ENCODE results near the gene AGAP5. TPM values are rescaled to one million over a fixed set of nuclear protein-coding genes. Genes with fewer than 3 reads are reported as not detected.

The AGAP5 gene
- total and polyA plus RNA-seq, 9 of the 15 experiments (the other 6 are each of a cell fraction or from before 2014, with no cell fraction given) = 0.32 to 7.5 (median 5.3) TPM

DNA sequence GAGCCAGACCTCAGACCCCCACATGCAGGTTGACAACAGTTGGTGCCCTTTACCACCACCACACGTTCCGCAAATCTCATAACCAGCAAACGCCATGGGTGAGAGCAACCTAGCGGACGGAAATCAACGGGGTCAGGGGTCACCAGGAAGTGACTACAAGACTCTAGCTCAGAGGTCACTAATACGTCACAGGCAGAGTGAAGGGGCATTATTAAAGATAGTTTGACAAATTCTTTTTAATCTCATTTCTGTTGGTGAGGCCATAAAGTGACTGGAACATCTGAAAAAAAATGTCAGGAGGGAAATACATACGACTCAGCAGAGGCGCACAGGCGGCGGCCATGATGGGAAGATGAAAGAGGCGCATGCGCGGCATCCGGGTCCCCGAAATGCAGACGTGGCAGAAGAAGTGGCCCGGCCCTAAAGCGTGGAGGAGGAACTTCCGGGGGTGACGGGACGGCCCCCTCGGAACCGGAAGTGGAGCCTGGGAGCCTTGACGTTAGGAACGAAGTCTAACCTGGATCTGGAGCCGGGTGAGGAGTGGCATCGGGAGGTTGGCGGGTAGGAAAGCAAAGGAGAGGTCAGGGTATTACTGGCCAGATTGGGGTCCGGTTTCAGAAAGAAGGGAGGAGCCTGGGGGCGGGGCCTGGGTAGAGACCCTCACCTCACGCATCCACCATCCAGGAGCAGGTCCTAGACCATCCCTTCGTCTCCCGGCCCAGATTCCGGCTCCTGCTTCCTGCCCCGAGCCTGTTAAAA is 46.2 kb upstream of the AGAP5 start, which contains the start of gene SEC24C (continued):
- TF ChIP-seq, protein P1, sequence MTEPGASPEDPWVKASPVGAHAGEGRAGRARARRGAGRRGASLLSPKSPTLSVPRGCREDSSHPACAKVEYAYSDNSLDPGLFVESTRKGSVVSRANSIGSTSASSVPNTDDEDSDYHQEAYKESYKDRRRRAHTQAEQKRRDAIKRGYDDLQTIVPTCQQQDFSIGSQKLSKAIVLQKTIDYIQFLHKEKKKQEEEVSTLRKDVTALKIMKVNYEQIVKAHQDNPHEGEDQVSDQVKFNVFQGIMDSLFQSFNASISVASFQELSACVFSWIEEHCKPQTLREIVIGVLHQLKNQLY (CRISPR knock-in tag; conservative IDR thresholded peaks at IDR 0.05) = no peak
- TF ChIP-seq HDAC8 (tag; IDR thresholded peaks at IDR 0.05) = no peak; the same call in 1 of the 2 replicates
- peak; percentile 96 for TF ChIP-seq MTA3 (IDR thresholded peaks at IDR 0.05; ENCODE audit: borderline replicate concordance)
- no peak for TF ChIP-seq ZFP36 (IDR thresholded peaks at IDR 0.05; ENCODE audit: low read depth, low read length, partially characterized antibody)
- peak; percentile 60; the same call in 1 of the 2 replicates for TF ChIP-seq KLF1 (tag; IDR thresholded peaks at IDR 0.05)
- peak; percentile 100 for TF ChIP-seq EP400 (IDR thresholded peaks at IDR 0.05)
- no peak for TF ChIP-seq ZNF311 (CRISPR knock-in tag; IDR thresholded peaks at IDR 0.05)
- TF ChIP-seq CSDE1 (IDR thresholded peaks at IDR 0.05) = peak in 1 of 2 experiments; percentile 85; a peak in 2 of 4 replicates
- TF ChIP-seq BACH1 (tag; IDR thresholded peaks at IDR 0.05) = peak; percentile 45; the same call in 1 of the 2 replicates
- TF ChIP-seq, protein P2, sequence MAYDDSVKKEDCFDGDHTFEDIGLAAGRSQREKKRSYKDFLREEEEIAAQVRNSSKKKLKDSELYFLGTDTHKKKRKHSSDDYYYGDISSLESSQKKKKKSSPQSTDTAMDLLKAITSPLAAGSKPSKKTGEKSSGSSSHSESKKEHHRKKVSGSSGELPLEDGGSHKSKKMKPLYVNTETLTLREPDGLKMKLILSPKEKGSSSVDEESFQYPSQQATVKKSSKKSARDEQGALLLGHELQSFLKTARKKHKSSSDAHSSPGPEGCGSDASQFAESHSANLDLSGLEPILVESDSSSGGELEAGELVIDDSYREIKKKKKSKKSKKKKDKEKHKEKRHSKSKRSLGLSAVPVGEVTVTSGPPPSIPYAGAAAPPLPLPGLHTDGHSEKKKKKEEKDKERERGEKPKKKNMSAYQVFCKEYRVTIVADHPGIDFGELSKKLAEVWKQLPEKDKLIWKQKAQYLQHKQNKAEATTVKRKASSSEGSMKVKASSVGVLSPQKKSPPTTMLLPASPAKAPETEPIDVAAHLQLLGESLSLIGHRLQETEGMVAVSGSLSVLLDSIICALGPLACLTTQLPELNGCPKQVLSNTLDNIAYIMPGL (CRISPR knock-in tag; IDR thresholded peaks at IDR 0.05) = no peak; the same call in 1 of the 2 replicates
- TF ChIP-seq ZNF584 (CRISPR knock-in tag; IDR thresholded peaks at IDR 0.05; ENCODE audit: low read depth) = peak; percentile 84
- TF ChIP-seq, protein P3, sequence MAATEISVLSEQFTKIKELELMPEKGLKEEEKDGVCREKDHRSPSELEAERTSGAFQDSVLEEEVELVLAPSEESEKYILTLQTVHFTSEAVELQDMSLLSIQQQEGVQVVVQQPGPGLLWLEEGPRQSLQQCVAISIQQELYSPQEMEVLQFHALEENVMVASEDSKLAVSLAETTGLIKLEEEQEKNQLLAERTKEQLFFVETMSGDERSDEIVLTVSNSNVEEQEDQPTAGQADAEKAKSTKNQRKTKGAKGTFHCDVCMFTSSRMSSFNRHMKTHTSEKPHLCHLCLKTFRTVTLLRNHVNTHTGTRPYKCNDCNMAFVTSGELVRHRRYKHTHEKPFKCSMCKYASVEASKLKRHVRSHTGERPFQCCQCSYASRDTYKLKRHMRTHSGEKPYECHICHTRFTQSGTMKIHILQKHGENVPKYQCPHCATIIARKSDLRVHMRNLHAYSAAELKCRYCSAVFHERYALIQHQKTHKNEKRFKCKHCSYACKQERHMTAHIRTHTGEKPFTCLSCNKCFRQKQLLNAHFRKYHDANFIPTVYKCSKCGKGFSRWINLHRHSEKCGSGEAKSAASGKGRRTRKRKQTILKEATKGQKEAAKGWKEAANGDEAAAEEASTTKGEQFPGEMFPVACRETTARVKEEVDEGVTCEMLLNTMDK (IDR thresholded peaks at IDR 0.05; ENCODE audit: borderline replicate concordance, insufficient read depth, low read depth, low read length, poor library complexity, severe bottlenecking) = no peak
- no peak for TF ChIP-seq ZNF347 (CRISPR knock-in tag; IDR thresholded peaks at IDR 0.05; ENCODE audit: low read depth)
- no peak for TF ChIP-seq UBTF (IDR thresholded peaks at IDR 0.05; ENCODE audit: borderline replicate concordance in 1 of 2, low read depth in 2 of 2, low read length in 2 of 2)
- TF ChIP-seq, protein P4, sequence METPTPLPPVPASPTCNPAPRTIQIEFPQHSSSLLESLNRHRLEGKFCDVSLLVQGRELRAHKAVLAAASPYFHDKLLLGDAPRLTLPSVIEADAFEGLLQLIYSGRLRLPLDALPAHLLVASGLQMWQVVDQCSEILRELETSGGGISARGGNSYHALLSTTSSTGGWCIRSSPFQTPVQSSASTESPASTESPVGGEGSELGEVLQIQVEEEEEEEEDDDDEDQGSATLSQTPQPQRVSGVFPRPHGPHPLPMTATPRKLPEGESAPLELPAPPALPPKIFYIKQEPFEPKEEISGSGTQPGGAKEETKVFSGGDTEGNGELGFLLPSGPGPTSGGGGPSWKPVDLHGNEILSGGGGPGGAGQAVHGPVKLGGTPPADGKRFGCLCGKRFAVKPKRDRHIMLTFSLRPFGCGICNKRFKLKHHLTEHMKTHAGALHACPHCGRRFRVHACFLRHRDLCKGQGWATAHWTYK (CRISPR knock-in tag; IDR thresholded peaks at IDR 0.05) = peak; percentile 61
